Esophagus muscularis mucosa (tissue), 3 donors: ENCODE measurements around the gene ATP6V1F.

Source experiments
- CTCF ChIP-seq, 3 experiments: fragments of 200-600 bp in 2 of 3; fragments of 450-650 bp in 1 of 3; sonication (generic) in 2 of 3; IDR thresholded peaks; one replicate each; pipeline ENCODE4 v1.5.1; 2017 to 2019; ENCODE audit warnings: antibody characterized with exemption in 3 of 3, mild to moderate bottlenecking in 2 of 3, moderate library complexity in 1 of 3
- POLR2AphosphoS5 ChIP-seq, 2 donors: sonication (generic); formaldehyde crosslinking; IDR thresholded peaks; one replicate each; pipeline ENCODE4 v1.6.1; 2017; ENCODE audit warnings: antibody characterized with exemption in 2 of 2

- no peak for TF ChIP-seq CTCF (IDR thresholded peaks at IDR 0.05)
- no peak for TF ChIP-seq POLR2AphosphoS5 (IDR thresholded peaks at IDR 0.05)
These were observed 6.5 kb upstream of the ATP6V1F start for GRCh38 chr7:128856001-128856718.
